ENCODE results near the gene DNHD1.

DNHD1 gene

DNA sequence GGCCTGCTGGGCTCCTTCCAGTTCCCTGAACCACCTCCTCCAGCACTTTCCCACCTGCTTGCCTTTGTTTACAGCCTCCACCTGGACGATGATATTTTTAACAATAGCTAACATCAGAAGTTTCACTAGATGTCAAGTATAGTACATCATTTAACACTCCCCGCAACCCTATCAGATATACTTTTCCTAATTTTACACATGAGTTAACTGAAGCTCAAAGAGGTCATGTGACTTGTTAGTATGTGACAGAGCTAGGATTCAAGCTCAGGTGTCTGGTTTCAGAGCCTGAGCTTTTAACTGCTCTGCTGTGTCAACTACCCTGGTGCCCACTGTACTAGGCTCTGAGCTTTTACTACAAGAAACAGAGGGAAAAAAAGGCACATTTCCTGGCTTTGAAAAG is 42.0 kb upstream of the DNHD1 start:
- TF ChIP-seq, protein P1, sequence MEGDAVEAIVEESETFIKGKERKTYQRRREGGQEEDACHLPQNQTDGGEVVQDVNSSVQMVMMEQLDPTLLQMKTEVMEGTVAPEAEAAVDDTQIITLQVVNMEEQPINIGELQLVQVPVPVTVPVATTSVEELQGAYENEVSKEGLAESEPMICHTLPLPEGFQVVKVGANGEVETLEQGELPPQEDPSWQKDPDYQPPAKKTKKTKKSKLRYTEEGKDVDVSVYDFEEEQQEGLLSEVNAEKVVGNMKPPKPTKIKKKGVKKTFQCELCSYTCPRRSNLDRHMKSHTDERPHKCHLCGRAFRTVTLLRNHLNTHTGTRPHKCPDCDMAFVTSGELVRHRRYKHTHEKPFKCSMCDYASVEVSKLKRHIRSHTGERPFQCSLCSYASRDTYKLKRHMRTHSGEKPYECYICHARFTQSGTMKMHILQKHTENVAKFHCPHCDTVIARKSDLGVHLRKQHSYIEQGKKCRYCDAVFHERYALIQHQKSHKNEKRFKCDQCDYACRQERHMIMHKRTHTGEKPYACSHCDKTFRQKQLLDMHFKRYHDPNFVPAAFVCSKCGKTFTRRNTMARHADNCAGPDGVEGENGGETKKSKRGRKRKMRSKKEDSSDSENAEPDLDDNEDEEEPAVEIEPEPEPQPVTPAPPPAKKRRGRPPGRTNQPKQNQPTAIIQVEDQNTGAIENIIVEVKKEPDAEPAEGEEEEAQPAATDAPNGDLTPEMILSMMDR (conservative IDR thresholded peaks at IDR 0.05; ENCODE audit: low read depth, low read length) = no peak
- H3K27me3 ChIP-seq (ENCODE audit: insufficient read depth, low read depth) = no peaks in the 10 kb centered on the region
- H3K4me1 ChIP-seq (ENCODE audit: low read depth, poor library complexity, severe bottlenecking) = no peaks in the 10 kb centered on the region
- H3K4me2 ChIP-seq = no peak overlapping the region
- no peaks in the 10 kb centered on the region for H3K79me2 ChIP-seq (ENCODE audit: insufficient read depth, low read depth)
- H3K27ac ChIP-seq = no peak overlapping the region
- H3K4me3 ChIP-seq (IDR thresholded peaks at IDR 0.05; ENCODE audit: insufficient read depth, low read depth, low read length) = no peak overlapping the region
- H4K20me1 ChIP-seq (ENCODE audit: insufficient read depth) = no peaks in the 10 kb centered on the region
- no peak overlapping the region for H2AFZ ChIP-seq (ENCODE audit: low read depth)
- no peaks in the 10 kb centered on the region for H3K36me3 ChIP-seq (ENCODE audit: insufficient read depth)
- no peak overlapping the region for H3K9ac ChIP-seq

DNA sequence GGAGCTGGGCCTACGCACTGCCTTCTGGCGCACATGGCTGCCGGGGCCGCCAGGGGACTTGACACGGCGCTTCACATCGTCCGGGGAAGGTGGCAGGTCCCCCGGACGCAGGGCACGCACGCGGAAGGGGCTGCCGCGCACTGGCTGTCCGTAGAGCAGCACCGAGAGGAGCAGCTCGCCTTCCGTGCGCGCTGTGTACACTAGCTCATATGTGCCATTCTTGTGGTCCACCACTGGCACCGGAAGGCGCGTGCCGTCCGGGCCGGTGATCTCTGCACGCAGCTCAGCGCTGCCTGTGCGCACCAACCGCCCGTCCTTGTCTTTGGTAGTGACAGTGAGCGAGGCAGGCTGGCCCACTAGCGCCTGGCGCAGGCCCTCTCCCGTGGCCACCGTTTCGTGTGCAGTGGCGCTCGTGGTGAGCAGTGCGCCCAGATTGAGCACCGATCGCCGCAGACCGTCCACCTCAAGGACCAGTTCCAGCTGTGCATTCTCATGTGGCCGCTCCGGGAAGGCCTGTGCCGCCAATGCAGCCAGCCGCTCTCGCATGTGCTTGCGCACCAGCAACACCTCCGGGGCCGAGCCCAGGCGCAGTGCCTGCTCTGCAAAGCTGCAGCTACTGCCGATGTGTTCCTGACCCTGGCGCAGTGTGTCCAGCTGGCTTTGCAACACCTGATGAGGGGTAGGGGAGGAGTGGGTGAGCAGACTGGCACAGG is 40.6 kb upstream of the DNHD1 start:
- Histone ChIP-seq H3K36me3 (ENCODE audit: insufficient read depth) (no peaks in the 10 kb centered on the region), H2AFZ (ENCODE audit: low read depth) (no peak overlapping the region), H3K9ac (no peak overlapping the region), H3K4me3 (IDR thresholded peaks at IDR 0.05; ENCODE audit: insufficient read depth, low read depth, low read length) (no peak overlapping the region), H3K4me2 (no peak overlapping the region), H3K4me1 (ENCODE audit: low read depth, poor library complexity, severe bottlenecking) (no peaks in the 10 kb centered on the region), H3K79me2 (ENCODE audit: insufficient read depth, low read depth) (no peaks in the 10 kb centered on the region), H3K27me3 (ENCODE audit: insufficient read depth, low read depth) (no peaks in the 10 kb centered on the region), H3K27ac (no peak overlapping the region), H4K20me1 (ENCODE audit: insufficient read depth) (no peaks in the 10 kb centered on the region)
- TF ChIP-seq, protein P1 (conservative IDR thresholded peaks at IDR 0.05; ENCODE audit: low read depth, low read length) = no peak

- no peak overlapping the region for H3K9ac ChIP-seq
- H3K36me3 ChIP-seq (ENCODE audit: insufficient read depth) = no peaks in the 10 kb centered on the region
- no peaks in the 10 kb centered on the region for H4K20me1 ChIP-seq (ENCODE audit: insufficient read depth)
- H3K4me2 ChIP-seq = no peak overlapping the region
- H3K79me2 ChIP-seq (ENCODE audit: insufficient read depth, low read depth) = no peaks in the 10 kb centered on the region
- TF ChIP-seq, protein P1 (conservative IDR thresholded peaks at IDR 0.05; ENCODE audit: low read depth, low read length) = no peak
- H3K4me1 ChIP-seq (ENCODE audit: low read depth, poor library complexity, severe bottlenecking) = no peaks in the 10 kb centered on the region
- no peak overlapping the region for H2AFZ ChIP-seq (ENCODE audit: low read depth)
- H3K4me3 ChIP-seq (IDR thresholded peaks at IDR 0.05; ENCODE audit: insufficient read depth, low read depth, low read length) = no peak overlapping the region
- H3K27ac ChIP-seq = no peak overlapping the region
- H3K27me3 ChIP-seq (ENCODE audit: insufficient read depth, low read depth) = no peaks in the 10 kb centered on the region
These were observed 39.3 kb upstream of the DNHD1 start for GRCh38 chr11:6457581-6458320.

DNA sequence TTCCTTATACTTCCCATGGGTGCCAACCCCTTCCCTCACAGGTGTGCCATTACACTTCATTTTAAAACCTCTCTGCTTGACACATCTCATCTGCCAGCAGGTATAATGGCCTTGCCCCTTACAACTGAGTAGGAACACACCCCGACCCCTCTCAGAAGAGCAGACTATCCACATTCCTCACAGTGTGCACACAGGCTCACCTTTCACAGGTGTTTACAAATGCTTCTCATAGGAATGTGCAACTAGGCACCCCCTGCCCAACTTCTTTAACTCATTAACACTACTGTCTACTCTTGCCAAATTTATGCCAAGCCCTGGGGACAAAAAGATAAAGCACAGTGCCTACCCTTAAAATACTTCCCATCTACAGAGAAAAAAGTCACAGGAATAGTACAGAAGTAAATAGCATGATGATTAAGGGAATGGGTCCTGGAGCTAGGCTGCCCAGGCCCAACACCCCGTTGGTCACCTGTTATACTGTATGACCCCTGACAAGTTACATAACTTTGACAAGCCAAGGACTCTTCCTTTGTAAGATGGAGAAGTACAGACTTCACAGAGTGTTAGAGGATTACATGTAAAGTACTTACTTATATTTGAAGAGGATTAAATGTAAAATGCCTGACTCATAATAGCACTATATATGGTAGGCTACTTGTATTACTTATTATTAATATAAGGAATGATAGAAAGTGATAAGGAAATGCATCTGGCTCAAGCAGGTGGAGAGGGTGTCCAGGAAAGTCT is 38.6 kb upstream of the DNHD1 start:
- H3K4me3 ChIP-seq (IDR thresholded peaks at IDR 0.05; ENCODE audit: insufficient read depth, low read depth, low read length) = no peak overlapping the region
- H3K27ac ChIP-seq = no peak overlapping the region
- no peaks in the 10 kb centered on the region for H3K36me3 ChIP-seq (ENCODE audit: insufficient read depth)
- no peaks in the 10 kb centered on the region for H3K4me1 ChIP-seq (ENCODE audit: low read depth, poor library complexity, severe bottlenecking)
- TF ChIP-seq, protein P1 (conservative IDR thresholded peaks at IDR 0.05; ENCODE audit: low read depth, low read length) = no peak
- no peak overlapping the region for H2AFZ ChIP-seq (ENCODE audit: low read depth)
- no peaks in the 10 kb centered on the region for H3K79me2 ChIP-seq (ENCODE audit: insufficient read depth, low read depth)
- no peaks in the 10 kb centered on the region for H4K20me1 ChIP-seq (ENCODE audit: insufficient read depth)
- H3K4me2 ChIP-seq = no peak overlapping the region
- no peak overlapping the region for H3K9ac ChIP-seq
- H3K27me3 ChIP-seq (ENCODE audit: insufficient read depth, low read depth) = no peaks in the 10 kb centered on the region
